ENCODE data around the gene CORO1C. TPM values are rescaled to one million over a fixed set of nuclear protein-coding genes. Genes with fewer than 3 reads are reported as not detected.
A peak's percentile ranks its signal among the peaks of the same experiment; 100 is the strongest.

The CORO1C gene
- total and polyA plus RNA-seq, 10 donors, result 12.0 to 119 (median 74.8) TPM

GRCh38 chr12:108683906-108684556 is 47.3 kb downstream of the CORO1C start:
- intact Hi-C loops (cut with DNase I; ENCODE audit: low total_unique reads), result no loop called here
- Histone ChIP-seq H3K9me3 (no peaks in the 10 kb centered on the region), H3K27me3 (replicated peaks in 1 of 7) (no peaks in the 10 kb centered on the region), H3K36me3 (no peaks in the 10 kb centered on the region), H3K4me3 (no peak overlapping the region), H3K27ac (peak overlapping the region in 1 of 8 donors; percentile 1), H3K4me1 (peaks cover under 1 to 50% (median 29%) of the 10 kb centered on the region in 6 donors)
- DNase-seq, result no peak
- WGBS, 5 donors, result 88 to 95% (median 91%) methylated on average over 4 of the region's 4 CpGs
- TF ChIP-seq CTCF (IDR thresholded peaks at IDR 0.05 in 8 of 11, conservative IDR thresholded peaks at IDR 0.05 in 3 of 11) (no peak), POLR2AphosphoS5 (IDR thresholded peaks at IDR 0.05) (no peak), POLR2A (IDR thresholded peaks at IDR 0.05) (no peak)

GRCh38 chr12:108681317-108681716 is 50.0 kb downstream of the CORO1C start:
- Histone ChIP-seq H3K4me3 (no peak overlapping the region), H3K27me3 (replicated peaks in 1 of 7) (no peaks in the 10 kb centered on the region), H3K27ac (no peak overlapping the region), H3K9me3 (no peaks in the 10 kb centered on the region), H3K36me3 (peaks cover 0 to 19% (median 12%) of the 10 kb centered on the region in 6 donors), H3K4me1 (peaks cover 0 to 28% (median 19%) of the 10 kb centered on the region in 6 donors)
- 86 to 98% (median 96%) methylated on average over 1 of the region's 1 CpG for WGBS, 5 donors
- intact Hi-C loops (cut with DNase I; ENCODE audit: low total_unique reads), result no loop called here
- TF ChIP-seq POLR2A (IDR thresholded peaks at IDR 0.05) (no peak), POLR2AphosphoS5 (IDR thresholded peaks at IDR 0.05) (no peak), CTCF (IDR thresholded peaks at IDR 0.05 in 8 of 11, conservative IDR thresholded peaks at IDR 0.05 in 3 of 11) (no peak)
- DNase-seq, result no peak

- Histone ChIP-seq H3K4me3 (no peak overlapping the region), H3K9me3 (no peaks in the 10 kb centered on the region), H3K4me1 (peaks cover 0 to 7% (median 2%) of the 10 kb centered on the region in 6 donors), H3K27me3 (replicated peaks in 1 of 7) (no peaks in the 10 kb centered on the region), H3K36me3 (peaks cover 0 to 38% (median 14%) of the 10 kb centered on the region in 6 donors), H3K27ac (no peak overlapping the region)
- no peak for DNase-seq
- intact Hi-C loops (cut with DNase I; ENCODE audit: low total_unique reads), result no loop called here
- WGBS, 5 donors, result 55 to 81% (median 77%) methylated on average over 1 of the region's 1 CpG
- no peak for TF ChIP-seq CTCF (IDR thresholded peaks at IDR 0.05 in 8 of 11, conservative IDR thresholded peaks at IDR 0.05 in 3 of 11)
- no peak for TF ChIP-seq POLR2AphosphoS5 (IDR thresholded peaks at IDR 0.05)
- TF ChIP-seq POLR2A (IDR thresholded peaks at IDR 0.05), result no peak
Measured at GRCh38 chr12:108679106-108679681, 52.1 kb downstream of the CORO1C start.

GRCh38 chr12:108678104-108678730 is 53.1 kb downstream of the CORO1C start:
- intact Hi-C loops (cut with DNase I; ENCODE audit: low total_unique reads), result no loop called here
- H3K27ac ChIP-seq, result no peak overlapping the region
- WGBS, 5 donors, result 69 to 91% (median 79%) methylated on average over 9 of the region's 9 CpGs
- H3K9me3 ChIP-seq, result no peaks in the 10 kb centered on the region
- DNase-seq, result no peak
- peaks cover 0 to 46% (median 14%) of the 10 kb centered on the region in 6 donors for H3K36me3 ChIP-seq
- no peaks in the 10 kb centered on the region for H3K4me1 ChIP-seq
- TF ChIP-seq POLR2A (IDR thresholded peaks at IDR 0.05) (no peak), POLR2AphosphoS5 (IDR thresholded peaks at IDR 0.05) (no peak), CTCF (IDR thresholded peaks at IDR 0.05 in 8 of 11, conservative IDR thresholded peaks at IDR 0.05 in 3 of 11) (no peak)
- H3K4me3 ChIP-seq, result no peak overlapping the region
- H3K27me3 ChIP-seq (replicated peaks in 1 of 7), result no peaks in the 10 kb centered on the region

Data from spleen (tissue), 11 donors.